AG08396 (cell line): ENCODE results near the gene FUT7.
"Not testable (repeated sequence)": the region's sequence is repeated elsewhere in the genome, so short reads cannot be mapped to it uniquely, and the experiment has no call there.

Experiments
- DNase-seq: peaks from one replicate; pipeline ENCODE4 v3.0.0; 2012; ENCODE audit warnings: low spot score, mixed read lengths

Gene FUT7

GRCh38 chr9:137018761-137019559 is 12.9 kb downstream of the FUT7 start:
- DNase-seq = no peak

- no peak for DNase-seq
Measured at GRCh38 chr9:137017791-137018497, 13.9 kb downstream of the FUT7 start.

DNA sequence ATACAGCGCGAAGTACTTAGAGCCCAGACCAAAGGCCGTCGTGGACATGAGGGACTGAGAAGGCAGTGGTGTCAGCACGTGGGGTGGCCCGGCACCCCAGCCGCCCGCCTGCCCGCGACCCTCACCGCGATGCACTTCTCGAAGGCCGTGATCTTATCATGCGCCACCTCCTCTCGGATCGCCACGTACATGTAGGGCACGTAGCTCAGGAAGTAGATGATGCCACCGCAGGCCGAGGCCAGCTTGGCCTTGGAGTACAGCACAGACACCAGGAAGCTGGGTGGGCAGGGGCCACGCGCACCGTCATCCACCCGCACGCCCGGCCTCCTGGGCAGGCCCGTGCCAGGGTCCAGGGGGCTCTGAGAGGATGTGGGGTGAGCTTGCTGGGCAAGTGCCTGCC is 14.8 kb downstream of the FUT7 start:
- DNase-seq = no peak

DNA sequence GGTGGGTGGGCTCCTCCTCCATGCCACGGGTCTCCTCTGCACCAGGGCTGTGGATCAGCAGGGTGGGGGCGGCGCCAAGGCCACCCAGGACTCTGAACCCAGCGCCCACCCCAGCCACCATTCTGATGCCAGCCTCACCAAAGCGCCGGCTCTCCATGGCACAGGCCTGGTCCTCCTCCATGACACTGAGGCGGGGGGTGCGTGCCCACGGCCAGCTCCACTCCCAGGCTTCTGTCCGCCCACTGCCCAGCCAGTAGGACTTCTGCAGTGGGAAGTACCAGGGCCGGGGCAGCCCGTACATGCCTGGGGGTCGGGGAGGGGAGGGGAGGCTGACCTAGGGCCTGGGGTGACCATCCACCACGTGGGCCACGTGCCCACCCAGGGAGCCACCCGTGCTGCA is 15.5 kb downstream of the FUT7 start:
- DNase-seq = no peak

DNA sequence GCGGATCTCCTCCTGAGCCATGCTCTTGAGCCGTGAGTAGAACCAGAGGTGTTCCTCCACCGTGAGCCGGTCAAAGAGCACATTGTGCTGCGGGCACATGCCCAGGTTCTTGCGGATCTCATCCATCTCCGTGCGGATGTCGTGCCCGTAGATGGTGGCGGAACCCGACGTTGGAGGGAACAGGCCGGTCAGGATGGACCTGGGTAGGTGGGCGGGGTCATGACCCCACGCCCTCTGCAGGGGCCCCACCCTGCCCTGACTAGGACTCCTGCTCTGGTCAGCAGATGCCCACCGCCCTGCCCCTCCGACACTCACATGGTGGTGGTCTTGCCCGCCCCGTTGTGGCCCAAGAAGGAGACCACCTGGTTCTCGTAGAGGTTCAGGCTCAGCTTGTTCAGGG is 15.9 kb downstream of the FUT7 start:
- no peak for DNase-seq

- DNase-seq = no peak
Measured at GRCh38 chr9:137015540-137015930, 16.4 kb downstream of the FUT7 start.

DNA sequence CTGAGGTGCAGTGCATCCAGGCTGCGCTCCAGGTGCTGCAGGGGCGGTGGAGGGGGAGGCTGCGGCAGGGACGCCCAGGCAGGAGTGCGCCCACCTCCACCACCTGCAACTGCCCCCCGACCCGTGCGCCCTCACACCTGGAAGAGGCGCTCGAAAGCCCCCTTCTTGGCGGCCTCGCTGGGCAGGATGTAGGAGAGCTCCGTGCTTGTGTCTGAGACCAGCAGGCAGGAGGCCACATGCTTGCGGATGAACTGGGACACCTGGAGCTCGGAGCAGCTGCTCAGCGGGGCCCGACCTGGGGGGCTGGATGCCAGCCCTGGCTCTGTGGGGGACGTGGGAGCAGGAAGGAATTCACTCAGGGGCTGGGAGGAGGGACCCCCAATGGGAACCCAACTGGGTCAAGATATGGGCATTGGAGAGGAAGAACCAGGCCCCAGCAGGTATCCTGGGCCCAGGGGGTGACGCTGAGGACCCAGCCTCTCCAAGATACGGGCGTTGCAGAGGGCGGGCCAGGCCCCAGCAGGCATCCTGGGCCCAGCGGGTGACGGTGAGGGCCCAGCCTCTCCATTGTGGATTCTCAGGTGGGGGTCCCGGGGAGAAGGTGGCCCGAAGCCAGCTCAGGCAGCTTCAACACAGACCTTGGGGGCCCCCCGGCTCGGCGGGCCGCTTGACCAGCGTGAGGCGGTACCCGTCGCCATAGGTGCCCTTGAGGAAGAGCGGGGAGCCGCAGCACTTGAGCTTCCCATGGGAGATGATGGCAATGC is 16.9 kb downstream of the FUT7 start:
- DNase-seq = no peak

- no peak for DNase-seq
Measured at GRCh38 chr9:137014166-137014565, 17.7 kb downstream of the FUT7 start.

DNA sequence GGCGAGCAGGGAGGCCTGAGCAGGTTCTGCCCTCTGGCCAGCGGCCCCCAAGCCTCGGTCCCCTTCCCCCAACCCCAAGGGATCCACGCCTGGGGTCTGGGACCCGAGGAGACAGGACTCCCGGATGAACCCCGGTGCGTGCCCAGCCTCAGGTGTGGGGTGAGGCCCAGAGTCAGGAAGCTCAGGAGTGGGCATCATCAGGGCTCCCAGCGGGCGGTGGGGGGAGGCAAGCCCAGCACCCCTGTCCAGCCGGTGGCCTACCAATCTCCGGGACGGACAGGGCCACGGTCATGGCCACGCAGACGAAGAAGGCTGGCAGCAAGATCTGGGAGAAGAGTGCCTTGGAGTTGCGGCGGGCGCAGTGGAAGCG is 18.3 kb downstream of the FUT7 start:
- no peak for DNase-seq

GRCh38 chr9:137012694-137013570 is 19.0 kb downstream of the FUT7 start:
- no peak for DNase-seq

- DNase-seq = no peak
Measured at GRCh38 chr9:137011907-137012675, 19.8 kb downstream of the FUT7 start.

DNA sequence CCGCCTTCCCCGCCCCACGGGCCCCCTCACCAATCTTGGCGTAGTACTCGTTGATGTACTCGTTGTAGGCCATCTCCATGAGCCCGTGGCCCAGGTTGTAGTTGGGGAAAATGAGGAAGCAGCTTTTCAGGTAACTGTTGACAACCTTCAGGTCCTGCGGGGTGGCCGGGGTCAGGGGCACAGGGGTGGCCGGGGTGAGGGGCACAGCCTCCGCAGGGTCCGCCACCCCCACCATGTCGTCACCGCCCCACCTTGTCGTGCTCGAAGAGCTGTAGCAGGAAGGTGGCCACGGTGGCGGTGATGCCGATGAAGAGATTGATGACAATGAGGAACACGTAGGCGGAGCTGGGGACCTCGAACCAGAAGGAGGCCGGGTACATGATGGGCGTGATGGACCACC is 20.7 kb downstream of the FUT7 start:
- no peak for DNase-seq

GRCh38 chr9:137009938-137010732 is 21.8 kb downstream of the FUT7 start:
- DNase-seq = no peak

DNA sequence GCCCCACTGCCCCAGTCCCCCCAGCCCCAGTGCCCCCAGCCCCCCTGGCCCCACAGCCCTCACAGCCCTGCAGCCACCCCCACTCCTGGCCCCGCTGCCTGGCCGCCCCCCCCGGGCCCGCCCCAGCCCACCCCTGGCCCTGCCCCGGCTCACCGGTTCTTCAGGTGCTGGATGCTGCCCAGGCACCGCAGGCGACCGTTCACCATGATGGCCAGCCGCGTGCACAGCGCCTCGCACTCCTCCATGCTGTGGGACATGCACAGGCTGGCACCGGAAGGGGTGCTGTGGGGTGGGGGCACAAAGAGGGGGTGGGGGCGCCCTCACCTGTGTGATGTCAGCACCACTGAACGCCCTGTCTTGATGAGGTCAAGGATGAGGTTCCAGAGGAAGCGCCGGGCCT is 22.7 kb downstream of the FUT7 start:
- DNase-seq = no peak

- DNase-seq = no peak
Measured at GRCh38 chr9:137008312-137008711, 23.6 kb downstream of the FUT7 start.

DNA sequence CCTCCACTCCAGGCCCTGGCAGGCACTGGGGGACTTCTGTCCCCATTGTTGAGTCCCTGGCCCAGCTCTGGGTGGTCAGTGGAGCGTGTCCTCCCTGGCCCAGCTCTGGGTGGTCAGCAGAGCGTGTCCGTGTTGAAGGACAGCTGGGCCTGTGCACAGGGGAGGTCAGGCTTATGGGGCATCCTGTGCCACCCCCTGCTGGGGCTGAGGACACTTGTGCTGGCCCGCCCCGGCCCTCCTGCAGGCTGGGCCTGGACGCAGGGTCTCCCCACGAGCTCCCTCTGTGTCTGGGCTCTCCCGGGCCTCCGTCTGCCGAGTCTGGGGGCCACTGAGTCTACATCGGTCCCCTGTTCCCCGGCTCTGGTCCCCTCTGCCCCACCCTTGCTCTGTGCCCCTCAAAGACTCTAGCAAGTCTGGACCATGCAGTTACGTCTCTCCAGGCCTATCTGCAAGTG is 24.0 kb downstream of the FUT7 start:
- no peak for DNase-seq

DNA sequence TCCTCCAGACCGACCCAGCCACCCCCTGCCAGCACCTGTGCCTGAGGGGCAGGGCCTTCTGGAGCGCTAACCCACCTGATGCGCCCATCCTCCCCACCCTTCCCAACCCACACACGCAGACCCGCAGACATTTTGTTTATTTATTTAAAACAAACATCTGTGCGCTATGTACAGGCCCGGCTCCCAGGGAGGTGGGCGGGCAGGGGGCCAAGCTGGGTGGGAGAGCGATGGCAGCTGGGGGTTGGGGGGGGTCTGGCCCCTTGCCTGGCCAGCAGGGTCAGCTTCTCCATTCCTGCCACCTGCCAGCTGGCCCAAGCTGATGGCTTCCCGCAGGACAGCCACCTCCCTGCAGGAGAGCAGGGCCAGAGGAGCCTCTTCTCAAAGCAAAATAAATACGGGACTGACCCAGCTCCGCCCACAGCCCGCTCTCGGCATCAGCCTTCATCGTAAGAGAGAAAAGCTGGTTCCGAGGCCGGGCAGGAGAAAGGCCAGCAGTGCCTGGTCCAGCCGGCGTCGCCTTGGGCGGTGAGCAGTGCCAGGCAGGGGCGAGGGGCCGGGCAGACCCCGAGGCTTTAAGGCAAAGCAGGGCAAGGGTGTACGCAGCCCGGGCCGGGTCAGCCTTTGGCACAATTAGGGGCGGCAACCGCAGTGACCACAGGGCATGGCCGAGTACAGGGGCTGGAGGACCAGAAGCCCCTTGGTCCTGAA is 24.6 kb downstream of the FUT7 start:
- peak; percentile 59 for DNase-seq

- DNase-seq = no peak
Measured at GRCh38 chr9:137006116-137007003, 25.5 kb downstream of the FUT7 start.

- not testable (repeated sequence) for DNase-seq
Measured at GRCh38 chr9:137004285-137004684, 27.6 kb downstream of the FUT7 start.
